ENCODE results near the gene TMED6. TPM values are rescaled to one million over a fixed set of nuclear protein-coding genes. Genes with fewer than 3 reads are reported as not detected.

Gene TMED6
- total and polyA plus RNA-seq, 8 donors: 1.8 to 60.1 (median 18.7) TPM; not detected in 1

DNA sequence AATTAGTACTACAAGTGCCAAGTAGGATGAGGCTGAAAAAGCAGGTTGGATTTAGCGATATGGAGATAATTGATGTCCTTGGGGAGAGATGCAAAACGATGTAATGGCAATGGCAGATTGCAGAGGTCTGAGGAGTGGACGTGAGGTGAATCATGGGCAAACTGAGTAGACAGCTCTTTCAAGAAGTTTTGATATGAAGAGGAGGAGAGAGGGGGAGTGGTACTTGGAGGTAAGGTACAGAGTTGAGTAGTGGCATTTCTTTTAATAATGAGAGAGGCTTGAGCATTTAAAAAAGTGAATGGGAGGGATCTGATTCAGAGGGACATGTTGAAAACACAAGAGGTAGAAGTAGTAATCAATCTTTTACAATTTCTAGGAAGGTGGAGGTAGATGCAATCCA lies 58.2 kb downstream of the TMED6 start:
- H3K4me1 ChIP-seq: no peaks in the 10 kb centered on the region
- H3K4me3 ChIP-seq: no peak overlapping the region
- intact Hi-C loops (cut with DNase I; ENCODE audit: low total_unique reads): no loop called here
- DNase-seq: no peak
- WGBS, 5 donors: 81 to 91% (median 83%) methylated on average over 3 of the region's 3 CpGs
- no peak overlapping the region for H3K27ac ChIP-seq
- TF ChIP-seq, protein P1, sequence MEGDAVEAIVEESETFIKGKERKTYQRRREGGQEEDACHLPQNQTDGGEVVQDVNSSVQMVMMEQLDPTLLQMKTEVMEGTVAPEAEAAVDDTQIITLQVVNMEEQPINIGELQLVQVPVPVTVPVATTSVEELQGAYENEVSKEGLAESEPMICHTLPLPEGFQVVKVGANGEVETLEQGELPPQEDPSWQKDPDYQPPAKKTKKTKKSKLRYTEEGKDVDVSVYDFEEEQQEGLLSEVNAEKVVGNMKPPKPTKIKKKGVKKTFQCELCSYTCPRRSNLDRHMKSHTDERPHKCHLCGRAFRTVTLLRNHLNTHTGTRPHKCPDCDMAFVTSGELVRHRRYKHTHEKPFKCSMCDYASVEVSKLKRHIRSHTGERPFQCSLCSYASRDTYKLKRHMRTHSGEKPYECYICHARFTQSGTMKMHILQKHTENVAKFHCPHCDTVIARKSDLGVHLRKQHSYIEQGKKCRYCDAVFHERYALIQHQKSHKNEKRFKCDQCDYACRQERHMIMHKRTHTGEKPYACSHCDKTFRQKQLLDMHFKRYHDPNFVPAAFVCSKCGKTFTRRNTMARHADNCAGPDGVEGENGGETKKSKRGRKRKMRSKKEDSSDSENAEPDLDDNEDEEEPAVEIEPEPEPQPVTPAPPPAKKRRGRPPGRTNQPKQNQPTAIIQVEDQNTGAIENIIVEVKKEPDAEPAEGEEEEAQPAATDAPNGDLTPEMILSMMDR (IDR thresholded peaks at IDR 0.05): no peak
- TF ChIP-seq POLR2AphosphoS5 (IDR thresholded peaks at IDR 0.05): no peak
- TF ChIP-seq POLR2A (IDR thresholded peaks at IDR 0.05): no peak
- no peak for TF ChIP-seq EP300 (IDR thresholded peaks at IDR 0.05)
- peaks cover 0 to 31% (median 24%) of the 10 kb centered on the region in 4 donors for H3K36me3 ChIP-seq
- no peaks in the 10 kb centered on the region for H3K27me3 ChIP-seq
- H3K9me3 ChIP-seq: no peaks in the 10 kb centered on the region

Other genes with a start within 250 kb of the TMED6 start
- gene HAS3, start 246.1 kb downstream of the TMED6 start, total RNA-seq: 10 to 100 TPM in 1 of 5 donors, 1 to 10 TPM in 3, not detected in 1; 1.2 to 10.3 (median 6.3) TPM
- 1 to 10 TPM; 1.1 to 5.8 (median 5.1) TPM for gene HAS3, start 246.1 kb downstream of the TMED6 start, polyA plus RNA-seq
- gene CHTF8, start 219.2 kb downstream of the TMED6 start, total RNA-seq: 10 to 100 TPM; 12.3 to 52.7 (median 33.0) TPM
- 10 to 100 TPM; 60.1 to 83.2 (median 64.8) TPM for gene CHTF8, start 219.2 kb downstream of the TMED6 start, polyA plus RNA-seq
- 10 to 100 TPM in 4 of 5 donors, 1 to 10 TPM in 1; 8.1 to 68.8 (median 32.0) TPM for gene UTP4, start 219.1 kb downstream of the TMED6 start, total RNA-seq
- 10 to 100 TPM; 18.7 to 33.1 (median 23.1) TPM for gene UTP4, start 219.1 kb downstream of the TMED6 start, polyA plus RNA-seq
- 10 to 100 TPM; 11.6 to 74.4 (median 45.5) TPM for gene SNTB2, start 164.6 kb downstream of the TMED6 start, total RNA-seq
- 1 to 10 TPM; 4.0 to 6.4 (median 4.2) TPM for gene SNTB2, start 164.6 kb downstream of the TMED6 start, polyA plus RNA-seq
- gene VPS4A, start 40.4 kb downstream of the TMED6 start, total RNA-seq: 10 to 100 TPM in 4 of 5 donors, 1 to 10 TPM in 1; 4.1 to 51.0 (median 33.9) TPM
- gene VPS4A, start 40.4 kb downstream of the TMED6 start, polyA plus RNA-seq: 10 to 100 TPM; 27.3 to 30.4 (median 27.8) TPM
- gene PDF, start 21.2 kb downstream of the TMED6 start, total RNA-seq: 100 to 1,000 TPM in 1 of 5 donors, 10 to 100 TPM in 2, 1 to 10 TPM in 1, not detected in 1; 6.4 to 131 (median 23.6) TPM
- gene PDF, start 21.2 kb downstream of the TMED6 start, polyA plus RNA-seq: 1 to 10 TPM; 1.7 to 7.9 (median 7.1) TPM
- 100 to 1,000 TPM in 1 of 5 donors, 10 to 100 TPM in 4; 18.1 to 167 (median 33.6) TPM for gene COG8, start 12.2 kb downstream of the TMED6 start, total RNA-seq
- gene COG8, start 12.2 kb downstream of the TMED6 start, polyA plus RNA-seq: 10 to 100 TPM; 11.1 to 19.7 (median 11.5) TPM
- gene NIP7, start 12.0 kb downstream of the TMED6 start, total RNA-seq: 10 to 100 TPM in 2 of 5 donors, 1 to 10 TPM in 1, under 1 TPM in 1, not detected in 1; 0.89 to 18.9 (median 9.8) TPM
- gene NIP7, start 12.0 kb downstream of the TMED6 start, polyA plus RNA-seq: 10 to 100 TPM; 10.9 to 16.3 (median 14.4) TPM
- gene TERF2, start 34.2 kb upstream of the TMED6 start, total RNA-seq: 100 to 1,000 TPM in 2 of 5 donors, 10 to 100 TPM in 3; 11.6 to 209 (median 35.1) TPM
- 10 to 100 TPM in 1 of 3 donors, 1 to 10 TPM in 2; 7.6 to 13.6 (median 8.8) TPM for gene TERF2, start 34.2 kb upstream of the TMED6 start, polyA plus RNA-seq
- 10 to 100 TPM in 4 of 5 donors, 1 to 10 TPM in 1; 9.3 to 76.3 (median 46.8) TPM for gene CYB5B, start 72.8 kb upstream of the TMED6 start, total RNA-seq
- 10 to 100 TPM; 45.1 to 55.7 (median 52.9) TPM for gene CYB5B, start 72.8 kb upstream of the TMED6 start, polyA plus RNA-seq
- gene NFAT5, start 214.2 kb upstream of the TMED6 start, total RNA-seq: 10 to 100 TPM in 4 of 5 donors, 1 to 10 TPM in 1; 9.0 to 57.2 (median 41.0) TPM
- gene NFAT5, start 214.2 kb upstream of the TMED6 start, polyA plus RNA-seq: 1 to 10 TPM; 1.2 to 2.2 (median 1.8) TPM

All from stomach (tissue), 9 donors.